GM12878 (cell line): ENCODE measurements around the gene PTPRN2. TPM values are rescaled to one million over a fixed set of nuclear protein-coding genes. Genes with fewer than 3 reads are reported as not detected.

Source experiments
- ATAC-seq: fragments of 200-7000 bp; cut with Tn5 transposase; 3 replicates; pipeline ENCODE4 v1.9.1; 2020; ENCODE audit warnings: mild to moderate bottlenecking, moderate library complexity
- BruUV-seq: library from RNA; stranded (reverse); fragments of 400-500 nt; replicated peaks from 2 replicates; lab custom pipeline; 2021; lab: Mats Ljungman, UMichigan
- CTCF ChIA-PET: fragments of 300-600 bp; sonication (Branson Sonifier 250); formaldehyde crosslinking; extraction: SDS; loops from one replicate; lab custom pipeline; 2021; ENCODE audit warnings: inconsistent platforms; lab: Yijun Ruan, JAX
- POLR2A ChIA-PET: fragments of 350-600 bp; formaldehyde crosslinking; extraction: SDS; loops from one replicate; lab custom pipeline; 2021; ENCODE audit warnings: inconsistent platforms; lab: Charles Lee
- RAD21 ChIA-PET: fragments of 300-600 bp; sonication (Branson Sonifier 250); formaldehyde crosslinking; loops from one replicate; lab custom pipeline; 2023; ENCODE audit warnings: antibody characterized with exemption; ENCODE audit not compliant: unreplicated experiment; lab: Charles Lee
- SMC1A ChIA-PET: fragments of 300-600 bp; sonication (Branson Sonifier 250); formaldehyde crosslinking; loops from one replicate; lab custom pipeline; 2023; ENCODE audit not compliant: unreplicated experiment, uncharacterized antibody; lab: Charles Lee
- DNase-seq: peaks from one replicate; pipeline ENCODE4 v3.0.0-alpha.2; 2011; ENCODE audit warnings: low read depth, low spot score
- FAIRE-seq: peaks from 3 replicates; lab custom pipeline; 2011; peaks lifted over from hg19 to GRCh38; lab: Jason Lieb, UNC
- H2AFZ ChIP-seq: 2 replicates; pipeline ENCODE4 v1.6.0; 2011; ENCODE audit warnings: low read depth, low read length, control low read depth; ENCODE audit not compliant: control insufficient read depth
- H3K27ac ChIP-seq: 2 replicates; pipeline ENCODE4 v1.5.1; 2011; ENCODE audit warnings: control low read depth; ENCODE audit not compliant: control insufficient read depth, insufficient read depth
- H3K27me3 ChIP-seq, 2 experiments: replicated peaks in 1 of 2; 2 replicates each; pipeline versions ENCODE4 v1.6.0 to v1.6.1; 2011; ENCODE audit warnings: low read length in 1 of 2; ENCODE audit not compliant: control insufficient read depth in 2 of 2, insufficient read depth in 2 of 2
- H3K36me3 ChIP-seq, 2 experiments: 2 replicates each; pipeline ENCODE4 v1.5.1; 2011; ENCODE audit warnings: low read length in 1 of 2; ENCODE audit not compliant: control insufficient read depth in 2 of 2, insufficient read depth in 2 of 2
- H3K4me1 ChIP-seq: 2 replicates; pipeline ENCODE4 v1.6.1; 2011; ENCODE audit warnings: mild to moderate bottlenecking, low read length, moderate library complexity, mixed read lengths; ENCODE audit not compliant: control insufficient read depth, insufficient read depth
- H3K4me2 ChIP-seq: 2 replicates; pipeline ENCODE4 v1.6.0; 2011; ENCODE audit warnings: control low read depth; ENCODE audit not compliant: control insufficient read depth, insufficient read depth
- H3K4me3 ChIP-seq: fragments of 200-600 bp; sonication (generic); 2 replicates; pipeline ENCODE4 v1.5.1; 2016
- H3K79me2 ChIP-seq: 2 replicates; pipeline ENCODE4 v1.6.0; 2011; ENCODE audit warnings: low read length; ENCODE audit not compliant: control insufficient read depth, insufficient read depth
- H3K9ac ChIP-seq: 2 replicates; pipeline ENCODE4 v1.8.0; 2011; ENCODE audit warnings: low read length, control low read depth, mixed read lengths; ENCODE audit not compliant: control insufficient read depth, insufficient read depth
- H3K9me3 ChIP-seq: replicated peaks from 3 replicates; pipeline ENCODE4 v1.5.1; 2011; ENCODE audit warnings: mild to moderate bottlenecking, low read length; ENCODE audit not compliant: control insufficient read depth, insufficient read depth
- H4K20me1 ChIP-seq: 2 replicates; pipeline ENCODE4 v1.6.0; 2011; ENCODE audit not compliant: control insufficient read depth, insufficient read depth
- ATF7 ChIP-seq: fragments of 450-650 bp; IDR thresholded peaks from 2 replicates; pipeline ENCODE4 v1.6.1; 2016; ENCODE audit warnings: low read depth, mild to moderate bottlenecking
- BCLAF1 ChIP-seq: fragments of 450-650 bp; IDR thresholded peaks from 2 replicates; pipeline ENCODE4 v1.6.1; 2017; ENCODE audit warnings: antibody characterized with exemption, mild to moderate bottlenecking, moderate library complexity
- BMI1 ChIP-seq: fragments of 450-650 bp; IDR thresholded peaks from 2 replicates; pipeline ENCODE4 v1.6.1; 2016; ENCODE audit warnings: mild to moderate bottlenecking, moderate library complexity, borderline replicate concordance
- CEBPZ ChIP-seq: fragments of 150-350 bp; IDR thresholded peaks from 2 replicates; pipeline ENCODE4 v1.6.1; 2016; ENCODE audit warnings: low read depth, low read length
- ETV6 ChIP-seq, 2 experiments: fragments of 450-650 bp in 1 of 2; IDR thresholded peaks in 1 of 2; conservative IDR thresholded peaks in 1 of 2; 2 replicates each; pipeline ENCODE4 v1.6.1; 2014; ENCODE audit warnings: antibody characterized with exemption in 1 of 2, borderline replicate concordance in 1 of 2, low read depth in 1 of 2, mild to moderate bottlenecking in 1 of 2, moderate library complexity in 1 of 2
- IKZF2 ChIP-seq, 2 experiments: fragments of 450-650 bp; IDR thresholded peaks; 2 replicates each; pipeline ENCODE4 v1.6.1; 2017; ENCODE audit warnings: mild to moderate bottlenecking in 2 of 2, moderate library complexity in 2 of 2
- PKNOX1 ChIP-seq: fragments of 450-650 bp; IDR thresholded peaks from 2 replicates; pipeline ENCODE4 v1.6.1; 2016; ENCODE audit warnings: mild to moderate bottlenecking
- RB1 ChIP-seq: fragments of 450-650 bp; formaldehyde crosslinking; IDR thresholded peaks from 2 replicates; pipeline ENCODE4 v1.6.1; 2017; ENCODE audit warnings: mild to moderate bottlenecking, borderline replicate concordance
- RCOR1 ChIP-seq: conservative IDR thresholded peaks from 2 replicates; pipeline ENCODE4 v1.6.1; 2012; ENCODE audit warnings: low read depth, low read length, improper control_type of control experiment
- WGBS: methylation state at CpG from one replicate; pipeline ENCODE4 v1.1.6; 2016; ENCODE audit warnings: low lambda C conversion rate; ENCODE audit not compliant: insufficient replicate concordance, insufficient coverage; ENCODE audit errors: missing lambda C conversion rate; 5-methylcytosine and 5-hydroxymethylcytosine counted together
- in situ Hi-C: fragments of 300-500 bp; cut with MboI; formaldehyde crosslinking; loops from 9 replicates; pipeline ENCODE4 v1.14.3; 2018; ENCODE audit warnings: mixed read lengths
- intact Hi-C: fragments of 100-400 bp; cut with micrococcal nuclease; formaldehyde crosslinking; loops from one replicate; pipeline ENCODE4 v1.14.2; 2022; ENCODE audit not compliant: unreplicated experiment
- polyA plus RNA-seq, 11 experiments: library from polyadenylated mRNA; depleted of rRNA in 4 of 11; unstranded in 6 of 11; stranded (reverse) in 5 of 11; fragments of >200 nt; fragmentation: Nextera tagmentation in 4 of 11; fragmentation: Illumina TruSeq in 1 of 11; extraction: Ambion mirVana in 4 of 11; extraction: Trizol in 1 of 11; gene quantifications; 1 replicate in 1 of 11; 2 replicates in 10 of 11; pipeline versions ENCODE4 v1.2.1 to v1.2.3, GENCODE V29; 2011 to 2016; ENCODE audit warnings: inconsistent platforms in 2 of 11, missing spikeins in 2 of 11, low read depth in 1 of 11
- total RNA-seq, 4 experiments: library from RNA; depleted of rRNA in 3 of 4; stranded (reverse); fragments of >200 nt in 3 of 4; fragmentation: Illumina TruSeq in 1 of 4; extraction: Trizol in 1 of 4; gene quantifications; 2 replicates each; pipeline versions ENCODE4 v1.2.1 to v1.2.3, GENCODE V29; 2013 to 2021

PTPRN2 gene
- total and polyA plus RNA-seq, 10 of the 15 experiments (the other 5 are each of a cell fraction or from before 2014, with no cell fraction given), result 5.4 TPM; not detected in 9

GRCh38 chr7:158473221-158473620 is 114.4 kb downstream of the PTPRN2 start (continued):
- TF ChIP-seq CEBPZ (no peak), PKNOX1 (no peak)

GRCh38 chr7:158472596-158472995 is 115.0 kb downstream of the PTPRN2 start:
- H3K9me3 ChIP-seq, result no peaks in the 10 kb centered on the region; the same call in 2 of the 3 replicates
- 49% methylated on average over 11 of the region's 11 CpGs for WGBS
- no peaks in the 10 kb centered on the region for H3K4me1 ChIP-seq
- TF ChIP-seq BCLAF1, result no peak
- no peak for TF ChIP-seq IKZF2 (IDR thresholded peaks at IDR 0.05)
- no peak for TF ChIP-seq ATF7
- no peak for TF ChIP-seq RB1
- no peak for TF ChIP-seq BMI1
- no peak for TF ChIP-seq ETV6 (conservative IDR thresholded peaks at IDR 0.05 in 1 of 2, IDR thresholded peaks at IDR 0.05 in 1 of 2; ENCODE audit: borderline replicate concordance in 1 of 2, low read depth in 1 of 2)
- no peak for TF ChIP-seq RCOR1
- DNase-seq, result no peak
- H3K79me2 ChIP-seq, result no peaks in the 10 kb centered on the region
- no peak overlapping the region for H3K9ac ChIP-seq
- RAD21 ChIA-PET, result no interaction called here
- intact Hi-C loops, result no loop called here
- H3K27me3 ChIP-seq, result no peaks in the 10 kb centered on the region
- POLR2A ChIA-PET, result no interaction called here
- no peak for ATAC-seq
- H4K20me1 ChIP-seq, result no peaks in the 10 kb centered on the region
- no peak overlapping the region for H3K4me2 ChIP-seq
- H3K4me3 ChIP-seq, result no peak overlapping the region
- FAIRE-seq, result no peak
- H2AFZ ChIP-seq, result no peak overlapping the region
- in situ Hi-C loops, result no loop called here
- no peaks in the 10 kb centered on the region for H3K36me3 ChIP-seq
- SMC1A ChIA-PET, result no interaction called here
- CTCF ChIA-PET, result no interaction called here
- BruUV-seq, result no TSS peak
- no peak overlapping the region for H3K27ac ChIP-seq
